A673 (cell line): ENCODE data around the gene TBXA2R.

Source experiments
- EZH2 ChIP-seq: fragments of 200-600 bp; sonication (generic); IDR thresholded peaks from 2 replicates; pipeline ENCODE4 v1.6.1; 2017; ENCODE audit warnings: borderline replicate concordance, low read depth, mild to moderate bottlenecking, mixed read lengths, antibody characterized with exemption, low read length; ENCODE audit not compliant: poor library complexity, severe bottlenecking
- TF ChIP-seq, protein P1 (sequence below): fragments of 300-800, 200-600 bp; sonication (generic); conservative IDR thresholded peaks from 2 replicates; pipeline ENCODE4 v1.5.1; 2017; ENCODE audit warnings: low read depth, mild to moderate bottlenecking, antibody characterized with exemption, low read length, moderate library complexity, mixed read lengths

DNA sequence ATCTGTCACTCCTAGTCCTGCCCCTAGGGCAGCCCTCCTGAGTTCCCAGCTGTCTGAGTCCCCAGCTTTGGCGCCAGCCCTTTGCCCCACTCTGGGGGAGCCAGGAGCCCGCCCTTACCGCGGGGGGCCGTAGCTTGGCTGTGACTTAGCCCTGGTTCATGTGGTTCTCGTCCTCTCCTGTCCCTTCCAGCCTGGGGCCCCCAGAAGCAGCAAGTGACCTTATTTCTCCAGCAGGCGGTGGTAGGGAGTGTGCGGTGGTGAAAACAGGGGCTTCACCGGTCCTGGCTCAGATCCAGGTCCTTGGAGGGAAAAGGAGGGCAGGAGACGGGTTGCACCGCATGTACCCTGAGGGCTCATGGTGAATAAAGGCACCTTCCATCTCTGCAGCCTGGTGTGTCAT lies 13.5 kb downstream of the TBXA2R start:
- TF ChIP-seq, protein P1, sequence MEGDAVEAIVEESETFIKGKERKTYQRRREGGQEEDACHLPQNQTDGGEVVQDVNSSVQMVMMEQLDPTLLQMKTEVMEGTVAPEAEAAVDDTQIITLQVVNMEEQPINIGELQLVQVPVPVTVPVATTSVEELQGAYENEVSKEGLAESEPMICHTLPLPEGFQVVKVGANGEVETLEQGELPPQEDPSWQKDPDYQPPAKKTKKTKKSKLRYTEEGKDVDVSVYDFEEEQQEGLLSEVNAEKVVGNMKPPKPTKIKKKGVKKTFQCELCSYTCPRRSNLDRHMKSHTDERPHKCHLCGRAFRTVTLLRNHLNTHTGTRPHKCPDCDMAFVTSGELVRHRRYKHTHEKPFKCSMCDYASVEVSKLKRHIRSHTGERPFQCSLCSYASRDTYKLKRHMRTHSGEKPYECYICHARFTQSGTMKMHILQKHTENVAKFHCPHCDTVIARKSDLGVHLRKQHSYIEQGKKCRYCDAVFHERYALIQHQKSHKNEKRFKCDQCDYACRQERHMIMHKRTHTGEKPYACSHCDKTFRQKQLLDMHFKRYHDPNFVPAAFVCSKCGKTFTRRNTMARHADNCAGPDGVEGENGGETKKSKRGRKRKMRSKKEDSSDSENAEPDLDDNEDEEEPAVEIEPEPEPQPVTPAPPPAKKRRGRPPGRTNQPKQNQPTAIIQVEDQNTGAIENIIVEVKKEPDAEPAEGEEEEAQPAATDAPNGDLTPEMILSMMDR = no peak
- no peak for TF ChIP-seq EZH2
